ENCODE data around the gene EPB41L1.

Gene EPB41L1

GRCh38 chr20:36120241-36120640 is 34.3 kb upstream of the EPB41L1 start:
- TF ChIP-seq CTCF (IDR thresholded peaks at IDR 0.05; ENCODE audit: insufficient read depth, low read length, poor library complexity, severe bottlenecking): no peak
- H3K36me3 ChIP-seq (ENCODE audit: control insufficient read depth, insufficient read depth, low read length): no peaks in the 10 kb centered on the region
- H3K27me3 ChIP-seq (replicated peaks; ENCODE audit: control insufficient read depth, insufficient read depth, low read length): no peaks in the 10 kb centered on the region; the same call in none of the 2 replicates
- no peak overlapping the region for H3K4me3 ChIP-seq (replicated peaks; ENCODE audit: low read depth, low read length)
- no peak for DNase-seq (ENCODE audit: extremely low read depth, insufficient read length)

GRCh38 chr20:36120991-36121390 is 33.5 kb upstream of the EPB41L1 start:
- Histone ChIP-seq H3K36me3 (ENCODE audit: control insufficient read depth, insufficient read depth, low read length) (no peaks in the 10 kb centered on the region), H3K4me3 (replicated peaks; ENCODE audit: low read depth, low read length) (no peak overlapping the region), H3K27me3 (replicated peaks; ENCODE audit: control insufficient read depth, insufficient read depth, low read length) (no peaks in the 10 kb centered on the region; the same call in none of the 2 replicates)
- no peak for DNase-seq (ENCODE audit: extremely low read depth, insufficient read length)
- no peak for TF ChIP-seq CTCF (IDR thresholded peaks at IDR 0.05; ENCODE audit: insufficient read depth, low read length, poor library complexity, severe bottlenecking)

- TF ChIP-seq CTCF (IDR thresholded peaks at IDR 0.05; ENCODE audit: insufficient read depth, low read length, poor library complexity, severe bottlenecking): no peak
- Histone ChIP-seq H3K27me3 (replicated peaks; ENCODE audit: control insufficient read depth, insufficient read depth, low read length) (no peaks in the 10 kb centered on the region; the same call in 1 of the 2 replicates), H3K4me3 (replicated peaks; ENCODE audit: low read depth, low read length) (no peak overlapping the region), H3K36me3 (ENCODE audit: control insufficient read depth, insufficient read depth, low read length) (no peaks in the 10 kb centered on the region)
- DNase-seq (ENCODE audit: extremely low read depth, insufficient read length): no peak
These were observed 32.3 kb upstream of the EPB41L1 start for GRCh38 chr20:36121981-36122930.

GRCh38 chr20:36122931-36123288 is 31.6 kb upstream of the EPB41L1 start:
- DNase-seq (ENCODE audit: extremely low read depth, insufficient read length): no peak
- Histone ChIP-seq H3K36me3 (ENCODE audit: control insufficient read depth, insufficient read depth, low read length) (no peaks in the 10 kb centered on the region), H3K4me3 (replicated peaks; ENCODE audit: low read depth, low read length) (no peak overlapping the region), H3K27me3 (replicated peaks; ENCODE audit: control insufficient read depth, insufficient read depth, low read length) (no peaks in the 10 kb centered on the region; the same call in 1 of the 2 replicates)
- TF ChIP-seq CTCF (IDR thresholded peaks at IDR 0.05; ENCODE audit: insufficient read depth, low read length, poor library complexity, severe bottlenecking): no peak

GRCh38 chr20:36125097-36125496 is 29.4 kb upstream of the EPB41L1 start:
- no peak for TF ChIP-seq CTCF (IDR thresholded peaks at IDR 0.05; ENCODE audit: insufficient read depth, low read length, poor library complexity, severe bottlenecking)
- Histone ChIP-seq H3K4me3 (replicated peaks; ENCODE audit: low read depth, low read length) (no peak overlapping the region), H3K27me3 (replicated peaks; ENCODE audit: control insufficient read depth, insufficient read depth, low read length) (no peaks in the 10 kb centered on the region; the same call in 1 of the 2 replicates), H3K36me3 (ENCODE audit: control insufficient read depth, insufficient read depth, low read length) (no peaks in the 10 kb centered on the region)
- no peak for DNase-seq (ENCODE audit: extremely low read depth, insufficient read length)

Data from GM06990 (cell line).